ENCODE measurements around the gene LAMC1.

The LAMC1 gene

DNA sequence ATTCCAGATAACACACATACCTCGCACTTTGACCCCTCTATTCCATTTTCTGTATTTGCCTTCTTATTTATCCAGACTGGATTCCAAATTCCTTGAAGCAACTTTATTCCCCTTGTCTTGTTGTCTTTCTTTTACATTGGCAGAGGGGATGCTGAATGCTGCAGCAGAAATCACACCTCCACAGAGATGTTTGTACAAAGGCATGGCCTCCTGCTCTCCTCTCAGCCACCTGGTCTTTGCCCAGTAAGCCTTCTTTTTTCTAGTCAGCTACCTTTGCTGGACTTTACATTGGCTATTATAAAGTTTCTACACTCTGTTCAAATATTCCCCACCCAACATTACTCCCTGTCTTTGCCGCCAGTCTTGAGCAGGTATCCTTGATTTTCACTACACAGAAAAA lies 75.1 kb downstream of the LAMC1 start:
- no peaks in the 10 kb centered on the region for H3K9me3 ChIP-seq (ENCODE audit: insufficient read depth, low read depth, low read length)
- H3K27ac ChIP-seq (ENCODE audit: low read depth, low read length), result no peak overlapping the region
- H3K4me1 ChIP-seq (ENCODE audit: insufficient read depth, low read length), result peaks cover 54% of the 10 kb centered on the region
- H3K27me3 ChIP-seq (ENCODE audit: insufficient read depth, low read length), result no peaks in the 10 kb centered on the region
- H3K4me3 ChIP-seq (ENCODE audit: low read length), result no peak overlapping the region
- H3K36me3 ChIP-seq (ENCODE audit: insufficient read depth, low read length), result no peaks in the 10 kb centered on the region
- 92% methylated on average over 2 of the region's 2 CpGs for WGBS
- no peak overlapping the region for H3K9ac ChIP-seq (ENCODE audit: low read depth, low read length)

DNA sequence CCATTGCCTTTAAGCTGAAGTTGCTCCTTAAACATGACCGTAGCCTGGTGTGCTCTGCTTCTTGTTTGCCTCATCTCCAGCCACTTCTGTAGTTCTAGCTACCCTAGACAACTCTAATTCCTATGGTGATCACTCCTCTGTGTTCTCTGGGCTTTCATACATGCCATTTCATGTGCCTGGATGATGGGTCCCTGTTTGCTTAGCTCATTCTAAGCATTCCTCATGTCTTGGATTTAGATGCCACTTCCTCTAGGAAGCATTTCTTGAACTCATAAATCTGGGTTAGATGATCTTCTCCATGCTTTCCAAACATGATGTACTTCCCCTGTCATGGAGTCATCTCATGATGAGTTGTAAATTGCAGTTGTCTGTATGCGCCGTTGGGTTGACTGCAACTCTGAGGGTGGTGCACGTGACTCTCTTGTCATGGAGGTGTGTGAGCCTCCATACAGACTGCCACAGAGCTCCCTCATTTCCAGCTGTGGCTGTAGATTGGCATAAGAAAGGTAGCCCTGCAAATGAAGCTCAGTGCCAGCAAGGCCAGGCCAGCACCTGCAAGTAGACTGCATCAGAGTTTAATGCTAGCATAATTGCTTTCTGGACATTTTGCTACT lies 77.2 kb downstream of the LAMC1 start:
- Histone ChIP-seq H3K36me3 (ENCODE audit: insufficient read depth, low read length) (peaks cover 13% of the 10 kb centered on the region), H3K27me3 (ENCODE audit: insufficient read depth, low read length) (no peaks in the 10 kb centered on the region), H3K9me3 (ENCODE audit: insufficient read depth, low read depth, low read length) (no peaks in the 10 kb centered on the region), H3K4me1 (ENCODE audit: insufficient read depth, low read length) (peaks cover 42% of the 10 kb centered on the region), H3K27ac (ENCODE audit: low read depth, low read length) (no peak overlapping the region), H3K4me3 (ENCODE audit: low read length) (no peak overlapping the region), H3K9ac (ENCODE audit: low read depth, low read length) (no peak overlapping the region)
- WGBS, result 92% methylated on average over 4 of the region's 4 CpGs

DNA sequence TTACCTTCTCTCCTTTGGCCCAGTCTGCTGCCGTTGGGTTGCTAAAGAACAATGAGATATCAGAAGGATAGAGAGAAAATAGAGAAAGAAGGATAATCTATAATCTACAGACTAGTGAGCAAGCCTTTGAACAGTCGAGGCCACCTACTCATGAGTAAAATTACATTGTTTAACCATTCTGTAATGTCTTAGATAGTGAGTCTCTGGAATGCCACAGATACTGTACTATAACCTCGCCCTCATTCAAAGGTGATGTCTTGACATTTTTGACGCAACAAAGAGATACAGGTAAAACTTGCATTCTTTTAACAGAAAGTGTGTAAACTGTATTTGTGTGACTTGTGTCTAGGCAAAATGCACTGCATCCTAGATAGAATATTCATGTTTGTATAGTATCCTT lies 77.9 kb downstream of the LAMC1 start:
- H3K36me3 ChIP-seq (ENCODE audit: insufficient read depth, low read length), result peaks cover 13% of the 10 kb centered on the region

DNA sequence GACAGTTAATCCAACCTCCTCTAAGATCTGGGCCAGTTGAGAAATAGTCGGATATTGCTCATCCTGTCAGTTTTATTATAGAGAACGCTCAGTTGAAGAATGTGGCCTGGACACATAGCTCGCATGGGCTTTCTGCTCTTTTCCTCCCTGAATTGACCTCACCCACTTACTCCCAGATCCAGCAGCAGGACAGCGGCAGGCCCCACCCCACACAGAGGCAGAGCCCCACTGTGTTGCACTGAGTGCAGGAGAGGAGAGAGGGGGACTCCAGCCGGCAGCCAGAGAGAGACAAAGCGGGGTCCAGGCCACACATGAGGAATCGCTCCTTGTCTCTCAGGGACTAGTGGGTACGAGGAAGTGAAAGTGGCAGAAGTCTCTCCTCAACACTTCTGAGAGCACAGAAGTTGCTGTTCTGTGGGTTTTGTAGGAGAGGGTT lies 78.6 kb downstream of the LAMC1 start:
- peaks cover 37% of the 10 kb centered on the region for H3K4me1 ChIP-seq (ENCODE audit: insufficient read depth, low read length)
- no peak overlapping the region for H3K27ac ChIP-seq (ENCODE audit: low read depth, low read length)
- WGBS, result 77% methylated on average over 8 of the region's 8 CpGs
- no peaks in the 10 kb centered on the region for H3K27me3 ChIP-seq (ENCODE audit: insufficient read depth, low read length)
- H3K36me3 ChIP-seq (ENCODE audit: insufficient read depth, low read length), result peaks cover 16% of the 10 kb centered on the region
- H3K4me3 ChIP-seq (ENCODE audit: low read length), result no peak overlapping the region
- no peak overlapping the region for H3K9ac ChIP-seq (ENCODE audit: low read depth, low read length)
- H3K9me3 ChIP-seq (ENCODE audit: insufficient read depth, low read depth, low read length), result no peaks in the 10 kb centered on the region

More for the DNA sequence above, 77.9 kb downstream of the LAMC1 start:
- 100% methylated on average over 2 of the region's 4 CpGs for WGBS
- peaks cover 42% of the 10 kb centered on the region for H3K4me1 ChIP-seq (ENCODE audit: insufficient read depth, low read length)
- H3K9ac ChIP-seq (ENCODE audit: low read depth, low read length), result no peak overlapping the region
- H3K9me3 ChIP-seq (ENCODE audit: insufficient read depth, low read depth, low read length), result no peaks in the 10 kb centered on the region
- H3K27ac ChIP-seq (ENCODE audit: low read depth, low read length), result no peak overlapping the region
- no peak overlapping the region for H3K4me3 ChIP-seq (ENCODE audit: low read length)
- H3K27me3 ChIP-seq (ENCODE audit: insufficient read depth, low read length), result no peaks in the 10 kb centered on the region

DNA sequence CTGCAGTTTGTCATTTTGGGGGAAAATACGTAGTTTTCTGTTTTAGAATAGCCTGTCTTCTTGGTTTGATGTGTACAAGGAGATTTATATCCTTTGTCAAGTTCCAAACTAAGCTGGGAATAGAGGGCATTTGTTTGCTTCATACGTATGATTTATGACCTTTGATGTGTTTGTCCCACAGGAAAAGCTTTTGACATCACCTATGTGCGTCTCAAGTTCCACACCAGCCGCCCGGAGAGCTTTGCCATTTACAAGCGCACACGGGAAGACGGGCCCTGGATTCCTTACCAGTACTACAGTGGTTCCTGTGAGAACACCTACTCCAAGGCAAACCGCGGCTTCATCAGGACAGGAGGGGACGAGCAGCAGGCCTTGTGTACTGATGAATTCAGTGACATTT lies 79.9 kb downstream of the LAMC1 start:
- Histone ChIP-seq H3K4me3 (ENCODE audit: low read length) (no peak overlapping the region), H3K4me1 (ENCODE audit: insufficient read depth, low read length) (peaks cover 25% of the 10 kb centered on the region), H3K9ac (ENCODE audit: low read depth, low read length) (no peak overlapping the region; the same call in 1 of the 2 replicates), H3K27ac (ENCODE audit: low read depth, low read length) (no peak overlapping the region), H3K27me3 (ENCODE audit: insufficient read depth, low read length) (no peaks in the 10 kb centered on the region), H3K36me3 (ENCODE audit: insufficient read depth, low read length) (peaks cover 20% of the 10 kb centered on the region), H3K9me3 (ENCODE audit: insufficient read depth, low read depth, low read length) (no peaks in the 10 kb centered on the region)
- WGBS, result 94% methylated on average over 11 of the region's 11 CpGs

DNA sequence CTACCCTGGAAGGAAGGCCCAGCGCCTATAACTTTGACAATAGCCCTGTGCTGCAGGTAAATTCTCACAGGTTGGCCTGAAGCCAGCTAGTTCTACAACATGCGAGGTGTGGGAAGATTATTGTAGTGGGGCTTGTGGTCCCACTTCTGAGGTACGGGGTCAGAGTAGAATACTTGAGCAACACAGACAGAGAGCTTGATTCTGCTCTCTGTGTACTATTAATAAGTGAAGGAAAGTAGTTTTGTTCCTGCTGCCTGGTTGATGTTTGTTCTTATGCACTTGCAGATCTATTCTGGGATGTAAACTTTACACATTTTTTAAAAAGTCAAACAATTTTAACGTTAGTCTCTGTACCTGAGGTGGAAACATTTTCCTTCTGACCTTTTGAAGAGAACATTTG lies 80.4 kb downstream of the LAMC1 start:
- WGBS, result 95% methylated on average over 4 of the region's 4 CpGs
- H3K36me3 ChIP-seq (ENCODE audit: insufficient read depth, low read length), result peaks cover 24% of the 10 kb centered on the region
- H3K4me3 ChIP-seq (ENCODE audit: low read length), result no peak overlapping the region
- no peaks in the 10 kb centered on the region for H3K9me3 ChIP-seq (ENCODE audit: insufficient read depth, low read depth, low read length)
- peaks cover 20% of the 10 kb centered on the region for H3K4me1 ChIP-seq (ENCODE audit: insufficient read depth, low read length)
- no peak overlapping the region for H3K27ac ChIP-seq (ENCODE audit: low read depth, low read length)
- H3K27me3 ChIP-seq (ENCODE audit: insufficient read depth, low read length), result no peaks in the 10 kb centered on the region
- no peak overlapping the region; the same call in 1 of the 2 replicates for H3K9ac ChIP-seq (ENCODE audit: low read depth, low read length)

DNA sequence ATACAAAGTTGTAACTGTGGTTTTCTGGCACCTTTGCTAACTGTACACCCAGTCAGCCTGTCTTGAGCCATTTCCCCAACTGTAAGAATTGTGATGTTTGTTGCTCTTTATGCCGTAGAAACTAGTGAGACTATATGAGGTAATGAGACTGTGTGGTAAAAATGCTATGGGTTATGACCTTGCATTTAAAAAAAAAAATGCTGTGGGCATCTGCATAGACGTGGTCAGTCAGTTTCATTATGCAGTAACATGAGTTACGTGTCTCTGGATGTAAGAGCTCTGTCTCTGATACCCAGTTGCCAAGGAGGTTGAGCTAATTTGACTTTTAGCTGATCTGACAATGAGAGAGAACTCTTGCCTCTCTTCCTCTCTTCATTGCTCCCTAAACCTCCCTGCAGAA lies 82.2 kb downstream of the LAMC1 start:
- H3K27ac ChIP-seq (ENCODE audit: low read depth, low read length), result no peak overlapping the region
- peaks cover 17% of the 10 kb centered on the region for H3K4me1 ChIP-seq (ENCODE audit: insufficient read depth, low read length)
- no peaks in the 10 kb centered on the region for H3K9me3 ChIP-seq (ENCODE audit: insufficient read depth, low read depth, low read length)
- H3K4me3 ChIP-seq (ENCODE audit: low read length), result no peak overlapping the region
- H3K27me3 ChIP-seq (ENCODE audit: insufficient read depth, low read length), result no peaks in the 10 kb centered on the region
- no peak overlapping the region for H3K9ac ChIP-seq (ENCODE audit: low read depth, low read length)
- H3K36me3 ChIP-seq (ENCODE audit: insufficient read depth, low read length), result peaks cover 34% of the 10 kb centered on the region
- 91% methylated on average over 3 of the region's 3 CpGs for WGBS

DNA sequence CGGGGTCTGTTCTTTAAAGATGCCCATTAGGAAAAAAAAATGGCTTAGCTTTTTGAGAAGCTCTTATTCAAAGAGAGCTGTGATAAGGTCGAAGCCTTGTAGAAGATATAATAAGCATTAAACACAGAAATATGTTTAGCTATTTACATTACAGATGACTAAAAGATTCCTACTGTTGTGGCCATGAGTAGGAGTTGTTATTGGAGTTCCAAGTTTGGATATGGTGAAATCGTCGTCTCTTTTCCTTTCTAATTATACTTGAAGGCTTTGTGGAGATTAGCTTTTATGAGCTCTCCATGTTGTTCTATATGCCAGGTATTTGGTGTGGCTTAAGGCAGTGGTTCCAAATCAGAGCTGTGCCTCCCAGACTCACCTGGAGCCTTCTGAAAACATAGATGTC lies 82.9 kb downstream of the LAMC1 start:
- Histone ChIP-seq H3K9me3 (ENCODE audit: insufficient read depth, low read depth, low read length) (no peaks in the 10 kb centered on the region), H3K27me3 (ENCODE audit: insufficient read depth, low read length) (no peaks in the 10 kb centered on the region), H3K9ac (ENCODE audit: low read depth, low read length) (no peak overlapping the region)

DNA sequence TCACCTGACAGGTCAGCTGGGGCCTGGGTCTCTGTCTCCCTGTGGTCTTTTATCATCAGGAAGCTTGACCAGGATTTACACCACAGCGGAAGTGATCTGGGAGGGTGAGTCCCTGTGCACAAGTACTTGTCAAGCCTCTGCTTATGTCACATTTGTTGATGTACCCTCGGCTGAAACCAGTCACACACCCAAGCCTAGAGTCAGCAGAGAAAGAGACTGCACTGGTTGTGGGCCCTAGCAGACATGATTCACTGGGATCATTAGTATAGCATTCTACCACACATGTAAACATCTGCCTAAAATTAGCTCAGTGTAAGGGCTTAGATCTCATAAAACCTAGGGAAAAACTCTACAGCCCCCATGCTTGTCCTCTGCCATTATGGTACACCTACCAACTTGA lies 83.5 kb downstream of the LAMC1 start:
- Histone ChIP-seq H3K36me3 (ENCODE audit: insufficient read depth, low read length) (peaks cover 37% of the 10 kb centered on the region), H3K27ac (ENCODE audit: low read depth, low read length) (no peak overlapping the region), H3K27me3 (ENCODE audit: insufficient read depth, low read length) (no peaks in the 10 kb centered on the region), H3K4me1 (ENCODE audit: insufficient read depth, low read length) (peaks cover 12% of the 10 kb centered on the region), H3K9ac (ENCODE audit: low read depth, low read length) (no peak overlapping the region), H3K9me3 (ENCODE audit: insufficient read depth, low read depth, low read length) (no peaks in the 10 kb centered on the region), H3K4me3 (ENCODE audit: low read length) (no peak overlapping the region)
- WGBS, result 94% methylated on average over 2 of the region's 2 CpGs

More for the DNA sequence above, 82.9 kb downstream of the LAMC1 start:
- Histone ChIP-seq H3K36me3 (ENCODE audit: insufficient read depth, low read length) (peaks cover 37% of the 10 kb centered on the region), H3K4me3 (ENCODE audit: low read length) (no peak overlapping the region), H3K27ac (ENCODE audit: low read depth, low read length) (no peak overlapping the region), H3K4me1 (ENCODE audit: insufficient read depth, low read length) (peaks cover 16% of the 10 kb centered on the region)
- 93% methylated on average over 4 of the region's 4 CpGs for WGBS

DNA sequence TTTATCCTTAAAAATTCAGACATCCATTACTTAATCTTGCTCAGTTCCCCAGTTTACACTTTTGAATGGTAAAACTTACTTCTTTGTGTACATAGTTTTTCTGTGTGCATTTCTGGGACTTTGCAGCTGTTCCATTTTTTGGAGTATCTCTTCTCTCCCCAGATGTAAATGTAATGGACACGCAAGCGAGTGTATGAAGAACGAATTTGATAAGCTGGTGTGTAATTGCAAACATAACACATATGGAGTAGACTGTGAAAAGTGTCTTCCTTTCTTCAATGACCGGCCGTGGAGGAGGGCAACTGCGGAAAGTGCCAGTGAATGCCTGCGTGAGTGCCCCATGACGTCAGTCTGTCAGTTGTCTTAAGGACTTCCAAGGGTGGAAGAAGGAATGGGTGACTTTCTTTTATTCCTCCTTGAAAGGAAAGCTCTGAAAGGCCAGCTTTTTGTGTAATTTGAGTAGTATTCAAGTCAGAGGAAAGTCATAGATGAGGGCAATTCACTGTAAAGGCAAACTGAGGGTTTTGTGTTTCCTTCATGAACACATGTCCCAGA lies 87.2 kb downstream of the LAMC1 start:
- Histone ChIP-seq H3K27ac (ENCODE audit: low read depth, low read length) (no peak overlapping the region), H3K9ac (ENCODE audit: low read depth, low read length) (no peak overlapping the region), H3K36me3 (ENCODE audit: insufficient read depth, low read length) (peaks cover 39% of the 10 kb centered on the region), H3K9me3 (ENCODE audit: insufficient read depth, low read depth, low read length) (no peaks in the 10 kb centered on the region), H3K27me3 (ENCODE audit: insufficient read depth, low read length) (no peaks in the 10 kb centered on the region), H3K4me1 (ENCODE audit: insufficient read depth, low read length) (peaks cover 11% of the 10 kb centered on the region; the same call in 1 of the 2 replicates), H3K4me3 (ENCODE audit: low read length) (no peak overlapping the region)
- 89% methylated on average over 8 of the region's 8 CpGs for WGBS

DNA sequence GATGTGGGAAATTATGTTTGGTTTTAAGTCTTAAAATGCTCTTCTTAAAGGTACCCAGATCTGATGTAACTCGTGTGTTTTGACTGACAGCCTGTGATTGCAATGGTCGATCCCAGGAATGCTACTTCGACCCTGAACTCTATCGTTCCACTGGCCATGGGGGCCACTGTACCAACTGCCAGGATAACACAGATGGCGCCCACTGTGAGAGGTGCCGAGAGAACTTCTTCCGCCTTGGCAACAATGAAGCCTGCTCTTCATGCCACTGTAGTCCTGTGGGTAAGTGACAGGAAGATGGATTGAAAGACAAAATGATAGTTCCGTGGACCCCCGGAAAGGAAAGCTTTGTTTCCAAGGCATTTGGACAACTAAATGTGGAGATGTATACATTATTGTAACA lies 91.2 kb downstream of the LAMC1 start:
- WGBS, result 93% methylated on average over 9 of the region's 9 CpGs
- peaks cover 57% of the 10 kb centered on the region for H3K36me3 ChIP-seq (ENCODE audit: insufficient read depth, low read length)
- H3K4me3 ChIP-seq (ENCODE audit: low read length), result no peak overlapping the region
- no peaks in the 10 kb centered on the region for H3K9me3 ChIP-seq (ENCODE audit: insufficient read depth, low read depth, low read length)
- H3K4me1 ChIP-seq (ENCODE audit: insufficient read depth, low read length), result peaks cover 7% of the 10 kb centered on the region; the same call in 1 of the 2 replicates
- H3K9ac ChIP-seq (ENCODE audit: low read depth, low read length), result no peak overlapping the region
- H3K27me3 ChIP-seq (ENCODE audit: insufficient read depth, low read length), result no peaks in the 10 kb centered on the region
- no peak overlapping the region for H3K27ac ChIP-seq (ENCODE audit: low read depth, low read length)

Measured in HUES64 (cell line).